Measurements from ENCODE around the gene CRY2.

The CRY2 gene

DNA sequence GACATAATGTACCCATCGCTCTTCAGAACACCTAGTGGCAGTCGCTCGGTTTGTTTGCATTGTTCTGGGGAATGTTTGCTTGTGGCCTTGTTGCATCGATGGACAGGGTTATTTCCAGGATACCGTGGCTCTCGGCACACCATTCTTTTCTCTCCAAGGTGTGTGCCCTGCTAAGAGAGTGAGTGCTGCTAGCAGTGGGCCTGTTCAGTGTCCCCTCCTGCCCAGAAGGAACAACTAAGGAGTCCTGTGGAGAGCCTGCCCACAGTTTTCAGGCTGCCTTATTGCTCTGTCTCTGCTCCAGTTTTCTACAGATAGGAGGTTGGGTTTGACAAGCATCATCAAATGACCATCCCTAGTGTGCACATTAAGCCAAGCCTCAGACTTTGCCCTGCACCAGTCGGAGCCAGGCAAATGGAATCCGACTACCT is 1.4 kb downstream of the CRY2 start:
- no peak for DNase-seq

DNA sequence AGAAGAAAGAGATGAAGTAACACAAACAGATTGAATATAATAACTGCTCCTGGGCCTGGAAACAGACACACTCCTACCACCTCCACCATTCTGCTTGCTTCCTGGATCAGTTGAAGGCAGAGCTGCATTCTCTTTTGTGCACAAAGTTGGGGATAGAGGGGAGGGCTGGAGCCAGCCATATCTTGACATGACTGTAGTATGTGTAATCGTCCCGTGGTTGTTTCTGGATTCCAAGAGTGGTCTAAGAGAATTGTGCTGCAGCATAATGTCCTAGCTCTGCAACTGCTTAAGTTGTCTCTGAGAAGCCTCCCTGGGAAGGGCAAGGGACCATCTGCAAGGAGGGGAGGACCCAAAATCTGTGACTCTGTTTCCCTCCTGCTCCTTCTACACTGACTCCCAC is 3.2 kb downstream of the CRY2 start:
- DNase-seq = no peak

DNA sequence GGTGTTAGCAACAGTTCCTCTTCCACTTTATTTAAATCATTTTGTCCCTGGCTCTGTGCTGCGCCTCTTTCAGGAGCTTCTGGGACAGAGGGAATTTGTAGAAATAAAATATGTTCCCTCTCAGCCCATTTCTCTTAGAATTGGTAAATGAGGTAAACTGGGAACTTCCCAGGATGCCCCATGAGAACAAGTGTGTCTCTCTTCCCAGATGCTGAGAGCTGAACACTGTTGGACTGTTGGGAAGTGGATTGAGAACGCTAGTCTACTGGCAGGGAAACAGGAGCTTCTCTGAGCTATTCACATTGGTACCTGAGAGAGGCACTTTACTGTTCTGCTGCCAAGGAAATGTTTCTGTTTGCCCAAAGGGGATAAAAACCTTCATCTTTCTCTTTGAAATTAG is 4.0 kb downstream of the CRY2 start:
- no peak for DNase-seq

DNA sequence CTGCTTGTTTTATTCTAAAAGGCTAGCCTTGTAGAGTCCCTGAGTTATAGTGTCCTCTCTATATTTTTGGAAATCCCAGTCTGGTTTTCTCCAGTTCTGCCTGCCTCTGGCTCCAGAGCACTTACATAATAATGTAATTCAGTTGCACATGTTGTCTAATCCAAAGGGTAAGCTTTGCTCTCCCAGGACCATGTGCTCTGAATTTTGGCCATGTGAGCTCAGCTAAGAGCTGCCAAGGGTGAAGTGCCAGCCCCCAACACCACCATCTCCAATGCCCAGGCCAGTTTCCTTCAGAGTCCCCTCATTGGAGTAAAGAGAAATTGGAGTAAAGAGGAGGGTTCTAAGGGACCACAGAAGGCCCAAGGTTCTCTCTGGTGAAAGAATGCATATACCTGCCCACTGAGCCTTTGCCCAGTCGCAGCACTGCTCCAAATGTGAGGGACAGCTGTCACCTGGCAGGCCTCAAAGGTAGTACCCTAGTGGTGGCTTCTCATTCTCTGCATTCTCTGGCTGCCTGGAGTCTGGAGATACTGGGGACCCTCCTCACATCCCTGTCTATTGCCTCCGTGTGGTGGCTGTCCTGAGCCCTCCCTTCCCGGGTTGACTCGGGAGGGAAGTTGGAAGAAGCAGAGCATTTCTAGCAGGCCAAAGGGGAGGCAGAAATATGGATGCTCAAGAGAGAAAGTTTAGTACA is 4.9 kb downstream of the CRY2 start:
- no peak for DNase-seq

DNA sequence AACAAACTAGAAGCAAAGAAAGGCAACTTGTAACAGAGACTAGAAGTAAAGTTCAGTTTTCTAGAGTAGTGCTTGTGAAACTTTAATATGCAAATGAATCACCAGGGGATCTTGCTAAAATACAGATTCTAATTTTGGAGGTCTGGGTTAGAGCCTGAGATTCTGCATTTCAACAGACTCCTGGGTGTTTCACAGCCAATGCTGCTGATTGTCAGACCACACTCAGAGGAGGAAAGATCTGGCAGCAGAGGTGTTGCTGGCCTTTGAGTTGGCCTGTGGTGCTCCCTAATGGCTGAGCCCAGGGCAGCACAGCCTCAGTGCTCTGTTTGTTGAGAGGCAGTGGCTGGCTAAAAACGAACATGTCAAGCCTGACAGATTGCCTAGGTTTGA is 5.4 kb downstream of the CRY2 start:
- DNase-seq = peak in 2 of 4 experiments; percentile 6 to 20

DNA sequence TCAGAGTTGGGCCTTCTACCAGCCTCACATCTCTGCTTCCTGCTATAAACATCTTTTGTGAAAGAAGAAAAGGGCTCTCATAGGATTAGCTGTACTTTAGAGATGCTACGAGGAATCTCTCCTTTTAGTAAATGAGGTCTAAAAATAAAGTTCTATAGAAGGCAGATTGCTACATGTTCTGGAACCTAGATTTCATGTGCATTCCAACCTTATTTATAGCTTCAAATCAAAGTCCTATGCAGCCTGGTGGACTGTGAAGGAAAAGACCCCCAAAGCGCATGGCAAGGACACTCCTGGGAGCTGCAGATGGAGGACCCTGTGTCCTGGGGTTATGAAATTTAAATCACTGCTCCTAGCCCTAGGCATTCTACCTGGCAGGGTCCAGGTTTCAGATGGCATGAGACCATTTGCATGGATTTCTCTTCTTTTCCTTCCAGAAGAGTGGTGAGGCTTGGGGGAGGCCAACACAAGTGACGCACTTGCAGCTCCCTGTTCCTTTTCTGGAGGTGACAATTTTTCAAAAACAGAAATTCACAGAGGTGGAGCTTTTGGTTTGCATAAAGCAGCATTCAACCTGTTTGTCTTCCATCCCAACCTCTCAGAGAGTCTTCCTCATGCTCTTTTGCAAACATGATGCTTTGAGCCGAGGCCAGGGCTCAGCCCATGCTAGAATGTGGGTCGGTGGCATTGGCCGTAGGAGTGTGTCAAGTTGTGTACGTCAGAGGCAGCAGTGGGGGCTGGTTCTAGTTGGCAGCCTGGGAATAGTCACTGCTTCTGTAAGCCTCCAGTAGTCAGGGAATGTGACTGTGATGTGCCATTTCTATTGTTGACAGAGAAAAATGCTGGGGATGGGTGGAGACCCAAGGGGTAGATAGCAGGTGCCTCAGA is 6.3 kb downstream of the CRY2 start:
- DNase-seq = no peak

DNA sequence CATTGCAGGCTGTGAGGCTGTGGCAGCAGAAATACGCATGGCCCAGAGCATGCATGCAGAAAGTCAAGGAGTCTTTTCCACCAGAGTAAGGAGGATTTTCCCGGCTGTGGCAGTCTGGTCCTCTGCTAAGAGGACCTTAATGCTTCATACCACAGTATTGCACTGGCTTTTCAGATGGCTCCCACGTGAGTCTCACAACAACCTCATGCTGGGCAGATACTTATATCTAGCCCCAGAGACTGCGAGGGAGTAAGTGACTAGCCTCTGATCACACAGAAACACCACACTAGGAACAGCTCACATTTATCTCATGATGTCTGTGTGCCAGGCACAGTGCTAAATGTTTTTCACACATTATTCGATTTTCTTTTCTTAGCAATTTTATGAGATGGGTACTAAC is 8.0 kb downstream of the CRY2 start:
- DNase-seq = no peak

DNA sequence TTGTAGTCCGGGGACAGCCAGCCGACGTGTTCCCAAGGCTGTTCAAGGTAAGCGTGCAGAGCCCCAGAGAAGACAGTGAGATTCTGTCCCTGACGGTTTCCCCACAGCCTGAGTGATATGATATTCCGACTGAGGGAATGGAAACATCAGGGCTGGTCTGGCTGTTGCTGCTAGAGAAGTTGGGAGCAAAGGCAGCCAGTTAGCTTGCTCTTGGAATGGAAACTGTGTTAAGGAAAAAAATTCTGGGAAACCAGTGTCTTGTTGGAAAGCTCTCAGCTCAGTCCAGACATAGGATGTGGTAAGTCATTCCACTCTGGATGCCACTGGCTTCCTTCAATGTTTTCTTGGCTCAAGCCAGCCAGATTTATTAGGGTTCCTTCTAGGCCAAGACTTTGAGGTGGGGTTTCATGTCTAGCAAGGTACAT is 8.8 kb downstream of the CRY2 start:
- DNase-seq = no peak

DNA sequence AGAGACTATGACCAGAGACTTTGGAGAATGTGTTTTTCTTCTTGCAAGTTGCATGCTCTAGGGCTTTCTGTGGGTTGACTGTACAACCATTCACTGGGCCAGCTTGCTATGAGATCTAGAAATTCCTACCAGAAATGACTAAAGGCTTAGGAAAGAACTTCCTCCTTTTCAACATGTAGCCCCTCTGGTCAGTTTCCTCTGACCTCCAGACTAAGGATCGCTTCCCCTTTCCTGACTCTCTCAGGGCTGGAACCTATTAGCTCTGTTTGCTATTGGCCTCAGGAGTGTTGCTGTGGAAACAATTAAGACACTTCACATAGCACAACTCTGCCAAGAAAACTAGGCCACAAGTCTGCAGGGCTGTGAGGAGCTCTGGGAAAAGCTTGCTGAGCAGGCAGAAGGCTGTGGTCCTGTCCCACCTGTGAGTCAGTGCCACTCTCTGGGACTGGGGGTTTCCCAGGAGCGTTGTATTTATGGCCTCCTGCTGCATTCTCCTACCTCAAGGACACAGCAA is 10.7 kb downstream of the CRY2 start:
- peak; percentile 58 to 92 (median 85) for DNase-seq

DNA sequence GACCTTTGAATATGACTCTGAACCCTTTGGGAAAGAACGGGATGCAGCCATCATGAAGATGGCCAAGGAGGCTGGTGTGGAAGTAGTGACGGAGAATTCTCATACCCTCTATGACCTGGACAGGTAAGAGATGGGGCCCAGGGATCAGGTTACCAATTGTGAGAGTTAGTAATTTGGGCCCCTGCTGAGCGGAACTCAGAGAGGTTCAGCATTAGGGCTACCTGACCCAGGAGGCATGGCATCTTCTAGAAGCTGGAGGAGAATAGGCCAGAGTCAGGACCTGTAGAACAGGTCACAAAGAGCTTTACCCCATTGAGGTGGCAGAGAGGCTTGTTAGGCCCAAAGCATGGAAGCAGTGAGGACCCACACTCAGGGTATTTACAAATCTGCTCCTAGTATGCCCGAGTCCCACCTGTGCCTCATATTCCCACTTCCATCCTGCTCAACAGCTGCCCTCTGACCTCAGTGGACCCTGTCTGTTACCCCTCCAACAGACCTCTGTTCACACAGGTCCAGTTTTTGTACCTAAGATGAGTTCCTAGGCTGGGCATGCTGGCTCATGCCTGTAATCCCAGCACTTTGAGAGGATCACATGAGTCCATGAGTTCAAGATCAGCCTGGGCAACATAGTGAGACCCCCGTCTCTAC is 11.6 kb downstream of the CRY2 start:
- no peak for DNase-seq

DNA sequence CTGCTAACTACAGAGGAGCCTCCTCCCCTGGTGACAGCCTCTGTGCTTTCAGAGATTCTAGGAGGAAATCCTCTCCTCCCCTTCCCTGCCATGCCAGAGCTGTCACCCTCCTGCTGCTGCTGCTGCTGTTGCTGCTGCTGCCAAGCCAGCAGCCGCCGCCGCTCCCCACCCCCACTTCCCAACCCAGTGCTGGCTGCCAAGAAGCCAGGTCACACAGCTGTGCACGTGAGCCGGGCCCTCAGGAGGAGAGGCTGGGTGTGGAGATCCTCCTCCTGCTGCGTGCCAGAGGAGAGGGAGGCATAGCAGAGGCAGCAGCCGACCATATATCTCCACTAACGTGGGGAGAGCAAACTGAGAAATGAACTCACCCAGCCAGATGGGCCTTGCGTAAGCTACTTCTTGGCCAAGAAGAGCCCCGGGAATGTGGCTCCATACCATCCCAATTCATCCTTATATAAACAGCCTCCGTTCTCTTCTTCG is 12.4 kb downstream of the CRY2 start:
- DNase-seq = no peak

DNA sequence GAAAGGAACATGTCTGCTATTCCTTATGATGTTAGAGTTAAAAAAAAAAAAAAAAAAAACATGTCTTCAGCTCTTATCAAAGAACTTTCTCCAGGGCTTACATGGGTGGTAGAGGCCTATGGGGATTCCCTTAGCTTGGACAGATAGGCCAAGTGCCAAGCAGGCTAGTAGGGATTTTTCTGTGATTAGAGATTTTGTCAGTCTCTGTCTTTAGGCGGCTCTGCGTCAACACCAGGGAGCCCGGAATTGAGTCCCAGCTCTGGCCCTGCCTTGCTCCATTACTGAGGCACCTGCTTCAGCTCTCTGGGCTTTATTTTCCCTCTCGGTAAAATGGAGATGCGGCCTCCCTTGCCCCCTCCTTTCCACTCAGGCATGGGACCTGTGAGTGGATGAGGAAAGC is 13.1 kb downstream of the CRY2 start:
- DNase-seq = no peak

DNA sequence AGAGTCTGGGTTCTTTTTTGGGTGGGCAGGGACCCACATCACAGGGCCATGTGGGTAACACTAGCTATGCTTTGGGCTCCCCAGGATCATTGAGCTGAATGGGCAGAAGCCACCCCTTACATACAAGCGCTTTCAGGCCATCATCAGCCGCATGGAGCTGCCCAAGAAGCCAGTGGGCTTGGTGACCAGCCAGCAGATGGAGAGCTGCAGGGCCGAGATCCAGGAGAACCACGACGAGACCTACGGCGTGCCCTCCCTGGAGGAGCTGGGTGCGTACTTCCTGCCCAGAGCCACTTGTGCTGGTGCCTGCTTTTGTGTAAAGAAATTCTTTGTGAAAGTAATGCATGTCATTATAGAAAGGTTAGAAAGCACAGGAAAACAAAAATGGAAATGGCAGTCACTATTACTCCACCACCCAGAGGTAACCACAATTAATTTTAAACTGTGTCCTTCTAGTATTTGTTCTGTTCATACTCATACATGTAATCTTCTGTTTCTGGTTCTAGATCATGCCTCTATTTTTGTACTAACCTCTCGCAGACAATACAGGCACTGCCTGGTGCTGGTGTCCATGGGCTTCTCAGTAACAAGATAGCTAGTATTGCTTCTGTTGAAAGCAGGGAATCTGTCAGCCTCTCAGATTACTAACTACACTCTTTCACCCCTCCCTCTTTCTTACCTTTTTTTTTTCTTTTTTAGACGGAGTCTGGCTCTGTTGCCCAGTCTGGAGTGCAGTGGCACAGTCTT is 13.7 kb downstream of the CRY2 start:
- no peak for DNase-seq

DNA sequence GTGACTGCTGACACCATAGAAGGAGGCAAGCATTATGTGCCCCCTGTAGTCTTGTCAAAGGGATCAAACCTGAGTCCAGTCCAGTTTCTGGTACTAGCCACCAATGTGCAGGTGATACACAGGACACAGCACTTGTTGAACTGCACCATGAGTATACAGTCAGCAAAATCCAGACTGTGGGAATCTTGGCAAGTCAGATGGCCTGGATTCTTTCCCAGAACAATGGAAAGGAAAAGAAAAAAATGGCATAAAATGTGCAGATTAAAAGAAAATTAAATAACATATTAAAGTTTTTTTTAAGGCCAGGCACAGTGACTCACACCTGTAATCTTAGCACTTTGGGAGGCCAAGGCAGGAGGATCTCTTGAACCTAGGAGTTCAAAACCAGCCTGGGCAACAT is 16.8 kb downstream of the CRY2 start:
- no peak for DNase-seq

DNA sequence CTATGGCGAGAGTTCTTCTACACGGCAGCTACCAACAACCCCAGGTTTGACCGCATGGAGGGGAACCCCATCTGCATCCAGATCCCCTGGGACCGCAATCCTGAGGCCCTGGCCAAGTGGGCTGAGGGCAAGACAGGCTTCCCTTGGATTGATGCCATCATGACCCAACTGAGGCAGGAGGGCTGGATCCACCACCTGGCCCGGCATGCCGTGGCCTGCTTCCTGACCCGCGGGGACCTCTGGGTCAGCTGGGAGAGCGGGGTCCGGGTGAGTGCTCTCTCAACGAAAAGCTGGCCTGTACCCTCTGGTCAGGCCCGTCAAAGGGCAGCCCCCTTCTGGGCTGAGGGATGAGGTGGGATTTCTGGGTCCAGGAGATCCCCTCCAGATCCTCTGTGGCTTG is 22.3 kb downstream of the CRY2 start:
- DNase-seq = no peak

DNA sequence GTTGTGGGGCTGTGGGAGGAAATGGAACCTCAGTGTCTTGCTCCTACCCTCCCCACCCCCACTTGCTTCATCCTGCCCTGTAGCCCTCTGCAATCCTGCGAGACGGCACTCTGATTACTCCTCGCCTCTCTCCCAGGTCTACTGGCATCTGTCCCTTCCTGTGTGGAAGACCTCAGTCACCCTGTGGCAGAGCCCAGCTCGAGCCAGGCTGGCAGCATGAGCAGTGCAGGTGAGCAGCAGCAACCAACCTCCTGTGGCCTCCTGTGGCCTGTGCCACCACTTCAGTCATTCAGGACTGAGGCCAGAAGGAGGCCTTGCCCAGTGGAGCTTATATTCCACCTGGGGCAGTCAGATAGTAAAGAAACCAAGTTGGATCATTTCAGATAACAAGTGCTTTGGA is 23.4 kb downstream of the CRY2 start:
- DNase-seq = no peak

DNA sequence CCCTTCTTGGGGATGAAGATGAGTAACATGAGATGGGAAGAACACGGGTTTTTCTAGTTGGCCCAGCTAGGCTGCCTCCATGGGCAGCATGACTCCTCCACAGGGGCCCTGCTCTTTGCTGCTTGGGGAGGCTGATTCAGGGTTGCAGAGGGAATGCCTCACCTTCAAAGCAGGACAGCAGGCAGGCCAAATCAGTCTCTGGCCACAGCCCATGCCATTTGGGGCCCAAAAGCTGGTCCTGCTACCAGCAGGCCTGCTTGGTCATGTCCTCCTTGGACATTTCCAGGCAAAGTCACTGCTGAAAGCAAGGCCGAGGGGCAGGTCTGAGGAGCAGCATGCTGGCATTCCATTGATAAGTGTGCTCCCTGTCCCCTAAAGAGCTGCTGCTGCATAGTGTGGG is 24.4 kb downstream of the CRY2 start:
- DNase-seq = no peak

DNA sequence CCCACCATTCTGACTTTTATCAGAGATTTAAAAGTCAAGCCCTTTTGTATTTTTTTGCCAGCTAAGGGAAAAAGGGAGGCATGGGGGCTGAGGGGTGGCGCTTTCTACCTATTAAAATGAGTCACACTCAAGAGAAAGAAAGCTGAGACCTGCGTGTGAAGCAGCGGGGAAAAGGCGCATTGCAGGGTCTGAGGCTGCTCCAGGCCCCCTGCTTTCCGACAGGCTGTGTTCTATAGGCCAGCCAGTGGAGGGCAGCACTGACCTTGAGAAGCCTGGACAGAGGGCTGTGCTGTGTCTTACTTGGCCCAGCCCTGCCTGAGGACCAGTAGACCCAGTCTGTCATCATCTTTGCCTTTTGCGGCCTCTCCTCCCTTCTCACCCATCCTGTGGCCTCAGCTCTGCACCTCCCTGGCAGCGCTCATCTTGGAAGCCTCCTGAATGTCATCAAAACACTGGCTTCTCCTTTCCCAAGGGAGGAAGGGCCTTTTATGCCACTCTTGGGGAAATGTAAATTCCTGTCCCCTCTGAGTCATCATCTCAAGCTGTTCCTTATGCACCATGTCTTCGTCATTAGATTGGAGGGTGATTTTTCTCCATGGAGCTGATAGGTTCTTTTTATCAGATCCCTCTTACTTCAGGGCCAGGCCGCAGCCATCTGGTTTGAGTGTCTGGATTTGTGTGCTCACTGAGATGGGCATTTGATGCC is 25.5 kb downstream of the CRY2 start:
- peak; percentile 40 to 62 (median 55) for DNase-seq

DNA sequence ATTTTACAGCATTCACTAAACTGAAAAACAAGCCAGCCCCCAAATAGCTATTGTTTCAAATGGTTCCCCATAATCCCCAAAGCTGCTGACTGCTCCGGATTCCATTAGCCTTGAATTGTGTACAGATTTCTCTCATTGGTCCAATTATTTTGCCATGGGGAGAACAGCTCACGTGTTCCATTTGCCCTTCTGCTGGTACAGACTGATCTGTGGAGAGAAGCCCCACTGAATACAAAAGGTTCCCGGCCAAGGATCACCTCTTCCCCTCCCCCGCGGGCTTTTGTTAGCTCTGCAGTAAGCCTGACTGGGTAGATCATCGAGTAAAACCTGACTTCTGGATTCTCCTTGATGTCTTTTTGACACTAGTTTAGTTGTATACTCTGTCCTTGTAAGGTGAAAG is 29.1 kb downstream of the CRY2 start:
- no peak for DNase-seq

DNA sequence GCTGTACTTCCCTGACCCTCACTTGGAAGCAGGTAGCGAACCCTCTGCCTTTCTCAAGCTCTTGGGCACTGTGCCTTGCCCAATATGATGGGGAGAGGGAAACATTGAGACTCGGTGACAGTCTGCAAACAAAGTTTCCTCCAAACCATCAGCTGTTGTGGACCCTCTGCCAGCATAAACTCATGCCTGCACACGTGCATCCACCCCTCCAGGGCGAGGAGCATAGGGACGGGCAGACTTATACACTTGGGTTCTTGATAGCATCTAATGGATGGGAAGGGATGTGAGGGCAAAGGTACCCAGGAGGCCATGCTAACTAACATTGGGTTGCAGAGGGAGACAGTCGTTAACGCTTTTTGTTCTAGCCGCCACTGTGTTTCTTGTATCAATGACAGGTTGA is 29.9 kb downstream of the CRY2 start:
- no peak for DNase-seq

DNA sequence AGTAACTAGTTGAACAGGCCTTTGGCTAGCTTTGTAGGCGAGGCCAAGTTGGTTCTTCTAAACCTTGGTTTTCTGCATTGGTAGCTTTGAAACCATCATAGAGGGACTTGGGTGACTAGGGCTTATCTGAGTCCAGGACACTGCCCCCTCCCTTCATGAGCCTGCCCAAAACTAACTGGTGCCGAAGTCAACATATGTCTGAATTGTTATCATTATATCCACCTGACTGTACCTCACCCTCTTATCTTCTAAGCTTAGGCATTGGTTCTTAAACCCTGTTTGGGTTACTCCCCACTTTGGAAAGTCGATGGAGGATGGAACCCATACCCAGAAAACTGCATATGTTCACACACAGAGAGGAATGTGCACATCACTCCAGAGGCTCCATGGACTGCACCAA is 30.6 kb downstream of the CRY2 start:
- DNase-seq = no peak

Data from suppressor macrophage (primary cell).